ENCODE measurements around the gene PARD3. TPM values are rescaled to one million over a fixed set of nuclear protein-coding genes. Genes with fewer than 3 reads are reported as not detected.

PARD3 gene
- total and polyA plus RNA-seq, 10 of the 15 experiments (the other 5 are each of a cell fraction or from before 2014, with no cell fraction given) = 2.6 to 43.1 (median 13.9) TPM

GRCh38 chr10:34499612-34500279 is 315.4 kb downstream of the PARD3 start:
- ChIA-PET CTCF (interaction anchor here (1.4 to 1.9 kb wide), 2 partner anchors 16 to 1307 kb away, joined by 3 to 7 read pairs; no protein-coding TSS in a partner anchor), RAD21 (ENCODE audit: unreplicated experiment) (no interaction called here), POLR2A (interaction anchor here (0.6 kb wide), 1 partner anchor 17 kb away, joined by 7 read pairs; no protein-coding TSS in a partner anchor), SMC1A (ENCODE audit: uncharacterized antibody, unreplicated experiment) (interaction anchor here (0.6 to 2.2 kb wide), 2 partner anchors 9 to 101 kb away, joined by 3 to 10 read pairs; no protein-coding TSS in a partner anchor)
- no peaks in the 10 kb centered on the region for H3K4me1 ChIP-seq (ENCODE audit: control insufficient read depth, insufficient read depth, low read length)
- H4K20me1 ChIP-seq (ENCODE audit: control insufficient read depth, insufficient read depth) = no peaks in the 10 kb centered on the region
- DNase-seq (ENCODE audit: low read depth, low spot score) (no peak), ATAC-seq (no peak; the same call in 2 of the 3 replicates), FAIRE-seq (no peak)
- H3K27me3 ChIP-seq (replicated peaks in 1 of 2; ENCODE audit: control insufficient read depth in 2 of 2, insufficient read depth in 2 of 2, low read length in 1 of 2) = no peaks in the 10 kb centered on the region
- no peaks in the 10 kb centered on the region for H3K79me2 ChIP-seq (ENCODE audit: control insufficient read depth, insufficient read depth, low read length)
- H3K4me2 ChIP-seq (ENCODE audit: control insufficient read depth, insufficient read depth) = no peak overlapping the region
- no peak overlapping the region for H3K4me3 ChIP-seq
- in situ Hi-C loops (cut with MboI) (no loop called here), intact Hi-C loops (cut with micrococcal nuclease; ENCODE audit: unreplicated experiment) (no loop called here)
- no peak overlapping the region for H3K27ac ChIP-seq (ENCODE audit: control insufficient read depth, insufficient read depth)
- no peaks in the 10 kb centered on the region for H3K9me3 ChIP-seq (replicated peaks; ENCODE audit: control insufficient read depth, insufficient read depth, low read length)
- no peak overlapping the region for H3K9ac ChIP-seq (ENCODE audit: control insufficient read depth, insufficient read depth, low read length)
- no TSS peak for BruUV-seq (replicated peaks)
- WGBS (ENCODE audit: insufficient coverage, insufficient replicate concordance, low lambda C conversion rate, missing lambda C conversion rate) = 58% methylated on average over 3 of the region's 3 CpGs
- no peaks in the 10 kb centered on the region for H3K36me3 ChIP-seq (ENCODE audit: control insufficient read depth in 2 of 2, insufficient read depth in 2 of 2, low read length in 1 of 2)
- no peak overlapping the region for H2AFZ ChIP-seq (ENCODE audit: control insufficient read depth, low read depth, low read length)
- TF ChIP-seq POLR2A (IDR thresholded peaks at IDR 0.05; ENCODE audit: low read depth, low read length) (no peak), STAT1 (conservative IDR thresholded peaks at IDR 0.05) (no peak), STAT3 (IDR thresholded peaks at IDR 0.05; ENCODE audit: low read depth, low read length) (no peak), USF2 (IDR thresholded peaks at IDR 0.05; ENCODE audit: borderline replicate concordance, low read depth, low read length) (no peak), ZNF24 (IDR thresholded peaks at IDR 0.05) (no peak), RUNX3 (IDR thresholded peaks at IDR 0.05; ENCODE audit: low read length) (no peak), MEF2A (IDR thresholded peaks at IDR 0.05; ENCODE audit: insufficient read depth, low read depth, low read length) (no peak), CEBPZ (IDR thresholded peaks at IDR 0.05; ENCODE audit: low read depth, low read length) (no peak), BHLHE40 (IDR thresholded peaks at IDR 0.05; ENCODE audit: borderline replicate concordance in 1 of 2, low read depth in 2 of 2, low read length in 1 of 2) (no peak), SMAD5 (IDR thresholded peaks at IDR 0.05; ENCODE audit: low read depth) (no peak), EGR1 (IDR thresholded peaks at IDR 0.05; ENCODE audit: borderline replicate concordance in 1 of 2, low read depth in 2 of 2, low read length in 2 of 2) (no peak), TBL1XR1 (IDR thresholded peaks at IDR 0.05; ENCODE audit: low read depth, low read length) (no peak), IKZF1 (conservative IDR thresholded peaks at IDR 0.05) (no peak), CHD2 (IDR thresholded peaks at IDR 0.05; ENCODE audit: borderline replicate concordance, low read depth, low read length) (no peak), RELA (IDR thresholded peaks at IDR 0.05; ENCODE audit: borderline replicate concordance, partially characterized antibody) (no peak)
- TF ChIP-seq, protein P1, sequence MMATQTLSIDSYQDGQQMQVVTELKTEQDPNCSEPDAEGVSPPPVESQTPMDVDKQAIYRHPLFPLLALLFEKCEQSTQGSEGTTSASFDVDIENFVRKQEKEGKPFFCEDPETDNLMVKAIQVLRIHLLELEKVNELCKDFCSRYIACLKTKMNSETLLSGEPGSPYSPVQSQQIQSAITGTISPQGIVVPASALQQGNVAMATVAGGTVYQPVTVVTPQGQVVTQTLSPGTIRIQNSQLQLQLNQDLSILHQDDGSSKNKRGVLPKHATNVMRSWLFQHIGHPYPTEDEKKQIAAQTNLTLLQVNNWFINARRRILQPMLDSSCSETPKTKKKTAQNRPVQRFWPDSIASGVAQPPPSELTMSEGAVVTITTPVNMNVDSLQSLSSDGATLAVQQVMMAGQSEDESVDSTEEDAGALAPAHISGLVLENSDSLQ (IDR thresholded peaks at IDR 0.05) = no peak

All from GM12878 (cell line).